Renal cortical epithelial cell (primary cell): ENCODE data around the gene CSNK1A1. TPM values are rescaled to one million over a fixed set of nuclear protein-coding genes. Genes with fewer than 3 reads are reported as not detected.

Source experiments
- total RNA-seq: library from RNA; depleted of rRNA; stranded (reverse); fragments of >200 nt; gene quantifications from 2 replicates; pipeline ENCODE4 v1.2.3, GENCODE V29; 2014

Gene CSNK1A1
- total RNA-seq, 1 donor from 2014 or later, result 316 TPM

Other genes starting within 250 kb of the CSNK1A1 start
- gene GRPEL2, start 205.9 kb downstream of the CSNK1A1 start, total RNA-seq, result 16.0 and 27.6 TPM in 2 replicates
- 4.9 and 5.0 TPM in 2 replicates for gene PCYOX1L, start 193.4 kb downstream of the CSNK1A1 start, total RNA-seq
- gene IL17B, start 172.1 kb downstream of the CSNK1A1 start, total RNA-seq, result not detected in 2 replicates
- 10.2 and 10.8 TPM in 2 replicates for gene ARHGEF37, start 30.1 kb upstream of the CSNK1A1 start, total RNA-seq
- gene PPARGC1B, start 178.9 kb upstream of the CSNK1A1 start, total RNA-seq, result 0.52 and 0.55 TPM in 2 replicates